ENCODE data around the gene THSD4. TPM values are rescaled to one million over a fixed set of nuclear protein-coding genes. Genes with fewer than 3 reads are reported as not detected.

Gene THSD4
- total RNA-seq, 2 experiments from 2014 or later: not detected

DNA sequence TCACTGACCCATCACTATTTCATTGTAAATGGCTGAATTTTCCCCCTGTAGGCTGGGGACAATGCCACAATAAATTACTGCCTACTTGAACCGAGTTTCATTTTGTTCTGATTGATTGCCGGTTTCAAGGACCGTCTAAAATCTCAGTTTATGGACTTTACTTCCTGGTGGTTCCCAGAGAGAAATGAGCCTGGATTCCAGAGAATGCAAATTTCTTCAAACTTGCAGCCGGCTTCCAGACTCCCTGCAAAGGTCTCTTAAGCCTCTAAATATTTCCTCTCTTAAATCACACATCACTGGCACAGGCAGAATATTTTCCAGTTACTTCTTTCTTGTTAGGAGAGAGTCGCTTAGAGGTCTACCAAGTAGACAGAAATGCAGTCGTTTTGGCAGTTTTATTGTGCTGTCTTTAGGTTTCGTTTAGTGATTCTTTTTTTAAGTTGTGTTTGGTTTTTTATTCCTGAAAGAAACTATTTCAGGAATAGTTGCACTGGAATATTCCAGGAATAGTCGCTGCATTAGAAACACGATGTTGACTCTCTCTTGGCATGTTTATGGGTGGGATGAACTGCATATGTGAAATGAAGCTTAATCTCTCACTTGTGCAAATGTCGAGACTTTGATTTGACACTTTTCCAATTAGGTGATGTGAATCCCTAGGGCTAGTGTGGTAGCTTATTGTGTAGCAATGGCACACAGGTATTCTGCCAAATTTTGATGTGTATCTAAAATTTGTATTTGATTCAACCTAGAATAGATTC is 411.0 kb downstream of the THSD4 start:
- BruUV-seq (replicated peaks): no TSS peak
- Histone ChIP-seq H3K36me3 (ENCODE audit: insufficient read depth, low read length) (no peaks in the 10 kb centered on the region), H3K4me1 (ENCODE audit: insufficient read depth, low read length, poor library complexity, severe bottlenecking) (no peaks in the 10 kb centered on the region), H3K79me2 (ENCODE audit: insufficient read depth, low read depth, low read length) (no peaks in the 10 kb centered on the region), H3K4me2 (ENCODE audit: low read length) (no peak overlapping the region), H3K4me3 (ENCODE audit: low read depth, low read length, poor library complexity, severe bottlenecking) (no peak overlapping the region), H3K27ac (ENCODE audit: low read depth, low read length, poor library complexity, severe bottlenecking) (no peak overlapping the region), H3K9me2 (ENCODE audit: insufficient read depth, low read length) (no peaks in the 10 kb centered on the region), H2AFZ (ENCODE audit: low read length) (no peak overlapping the region), H3K9me3 (ENCODE audit: low read length) (no peaks in the 10 kb centered on the region), H4K20me1 (ENCODE audit: insufficient read depth, low read length) (no peaks in the 10 kb centered on the region)
- CTCF ChIA-PET (ENCODE audit: unreplicated experiment): no interaction called here
- no peak for DNase-seq (ENCODE audit: low spot score)
- intact Hi-C loops (cut with micrococcal nuclease; ENCODE audit: unreplicated experiment): no loop called here
- no peak for TF ChIP-seq EZH2phosphoT487 (IDR thresholded peaks at IDR 0.05; ENCODE audit: borderline replicate concordance, low read depth, low read length)
- TF ChIP-seq, protein P1, sequence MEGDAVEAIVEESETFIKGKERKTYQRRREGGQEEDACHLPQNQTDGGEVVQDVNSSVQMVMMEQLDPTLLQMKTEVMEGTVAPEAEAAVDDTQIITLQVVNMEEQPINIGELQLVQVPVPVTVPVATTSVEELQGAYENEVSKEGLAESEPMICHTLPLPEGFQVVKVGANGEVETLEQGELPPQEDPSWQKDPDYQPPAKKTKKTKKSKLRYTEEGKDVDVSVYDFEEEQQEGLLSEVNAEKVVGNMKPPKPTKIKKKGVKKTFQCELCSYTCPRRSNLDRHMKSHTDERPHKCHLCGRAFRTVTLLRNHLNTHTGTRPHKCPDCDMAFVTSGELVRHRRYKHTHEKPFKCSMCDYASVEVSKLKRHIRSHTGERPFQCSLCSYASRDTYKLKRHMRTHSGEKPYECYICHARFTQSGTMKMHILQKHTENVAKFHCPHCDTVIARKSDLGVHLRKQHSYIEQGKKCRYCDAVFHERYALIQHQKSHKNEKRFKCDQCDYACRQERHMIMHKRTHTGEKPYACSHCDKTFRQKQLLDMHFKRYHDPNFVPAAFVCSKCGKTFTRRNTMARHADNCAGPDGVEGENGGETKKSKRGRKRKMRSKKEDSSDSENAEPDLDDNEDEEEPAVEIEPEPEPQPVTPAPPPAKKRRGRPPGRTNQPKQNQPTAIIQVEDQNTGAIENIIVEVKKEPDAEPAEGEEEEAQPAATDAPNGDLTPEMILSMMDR (conservative IDR thresholded peaks at IDR 0.05; ENCODE audit: low read length): no peak
- POLR2A ChIA-PET: no interaction called here

DNA sequence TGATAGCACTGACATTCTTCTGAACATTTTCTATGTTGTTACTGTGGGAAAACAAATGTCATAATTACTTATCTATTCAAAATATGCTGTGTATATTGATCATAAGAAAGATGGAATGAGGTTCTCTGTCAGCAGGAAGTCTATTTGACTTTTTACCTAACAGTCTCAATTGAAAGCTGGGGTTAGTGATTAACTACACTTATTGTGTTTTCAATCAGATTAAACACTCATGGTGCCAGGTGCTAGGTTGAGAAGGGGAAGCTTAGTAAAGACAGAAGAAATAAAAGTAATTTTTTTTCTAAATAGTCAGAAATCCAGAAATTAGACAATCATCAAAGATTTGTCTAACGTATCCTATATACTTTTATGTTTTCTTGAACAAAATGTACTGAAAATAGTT is 414.1 kb downstream of the THSD4 start:
- ChIA-PET CTCF (ENCODE audit: unreplicated experiment) (no interaction called here), POLR2A (no interaction called here)
- H2AFZ ChIP-seq (ENCODE audit: low read length): no peak overlapping the region
- H3K9me3 ChIP-seq (ENCODE audit: low read length): no peaks in the 10 kb centered on the region
- H4K20me1 ChIP-seq (ENCODE audit: insufficient read depth, low read length): no peaks in the 10 kb centered on the region
- no peaks in the 10 kb centered on the region for H3K79me2 ChIP-seq (ENCODE audit: insufficient read depth, low read depth, low read length)
- intact Hi-C loops (cut with micrococcal nuclease; ENCODE audit: unreplicated experiment): no loop called here
- no peaks in the 10 kb centered on the region for H3K36me3 ChIP-seq (ENCODE audit: insufficient read depth, low read length)
- H3K27ac ChIP-seq (ENCODE audit: low read depth, low read length, poor library complexity, severe bottlenecking): no peak overlapping the region
- no TSS peak for BruUV-seq (replicated peaks)
- no peak overlapping the region for H3K4me2 ChIP-seq (ENCODE audit: low read length)
- H3K4me3 ChIP-seq (ENCODE audit: low read depth, low read length, poor library complexity, severe bottlenecking): no peak overlapping the region
- H3K4me1 ChIP-seq (ENCODE audit: insufficient read depth, low read length, poor library complexity, severe bottlenecking): no peaks in the 10 kb centered on the region
- no peak for DNase-seq (ENCODE audit: low spot score)
- TF ChIP-seq EZH2phosphoT487 (IDR thresholded peaks at IDR 0.05; ENCODE audit: borderline replicate concordance, low read depth, low read length): no peak
- TF ChIP-seq, protein P1 (conservative IDR thresholded peaks at IDR 0.05; ENCODE audit: low read length): no peak
- H3K9me2 ChIP-seq (ENCODE audit: insufficient read depth, low read length): no peaks in the 10 kb centered on the region

DNA sequence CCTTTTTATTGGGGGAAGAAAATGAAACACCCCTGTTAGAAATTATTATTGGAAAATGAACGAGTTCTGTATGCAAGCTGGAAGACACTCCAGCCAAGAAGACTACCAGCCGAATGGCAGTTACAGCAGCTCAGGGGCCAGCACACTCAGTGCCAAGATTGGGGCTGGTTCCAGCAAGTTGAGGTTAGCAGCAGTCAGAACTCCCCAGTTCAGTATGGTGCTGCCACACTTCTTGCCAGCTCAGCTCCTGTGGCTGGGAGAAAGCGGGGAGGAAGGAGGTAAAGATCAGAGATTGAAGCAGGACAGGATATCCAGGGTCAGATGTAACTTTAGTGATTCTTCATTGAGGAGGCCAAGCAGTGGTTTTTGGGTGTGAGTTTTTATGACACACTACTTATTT is 414.8 kb downstream of the THSD4 start:
- H3K27ac ChIP-seq (ENCODE audit: low read depth, low read length, poor library complexity, severe bottlenecking): no peak overlapping the region
- H3K4me3 ChIP-seq (ENCODE audit: low read depth, low read length, poor library complexity, severe bottlenecking): no peak overlapping the region
- no peak for TF ChIP-seq EZH2phosphoT487 (IDR thresholded peaks at IDR 0.05; ENCODE audit: borderline replicate concordance, low read depth, low read length)
- TF ChIP-seq, protein P1 (conservative IDR thresholded peaks at IDR 0.05; ENCODE audit: low read length): no peak
- H3K4me2 ChIP-seq (ENCODE audit: low read length): no peak overlapping the region
- no peak for DNase-seq (ENCODE audit: low spot score)
- ChIA-PET POLR2A (no interaction called here), CTCF (ENCODE audit: unreplicated experiment) (no interaction called here)
- no peaks in the 10 kb centered on the region for H3K79me2 ChIP-seq (ENCODE audit: insufficient read depth, low read depth, low read length)
- no peak overlapping the region for H2AFZ ChIP-seq (ENCODE audit: low read length)
- H3K9me2 ChIP-seq (ENCODE audit: insufficient read depth, low read length): no peaks in the 10 kb centered on the region
- intact Hi-C loops (cut with micrococcal nuclease; ENCODE audit: unreplicated experiment): no loop called here
- no TSS peak for BruUV-seq (replicated peaks)
- H3K9me3 ChIP-seq (ENCODE audit: low read length): no peaks in the 10 kb centered on the region
- H3K36me3 ChIP-seq (ENCODE audit: insufficient read depth, low read length): no peaks in the 10 kb centered on the region
- H4K20me1 ChIP-seq (ENCODE audit: insufficient read depth, low read length): no peaks in the 10 kb centered on the region
- H3K4me1 ChIP-seq (ENCODE audit: insufficient read depth, low read length, poor library complexity, severe bottlenecking): no peaks in the 10 kb centered on the region
